ENCODE data around the gene TMTC1.

- TF ChIP-seq POLR2A (IDR thresholded peaks at IDR 0.05; ENCODE audit: low read length) (no peak), GATA1 (IDR thresholded peaks at IDR 0.05; ENCODE audit: low read depth, low read length) (no peak)
Measured at GRCh38 chr12:29707846-29708245, 75.9 kb downstream of the TMTC1 start.
